ENCODE results near the gene KCTD16. TPM values are rescaled to one million over a fixed set of nuclear protein-coding genes. Genes with fewer than 3 reads are reported as not detected.

Gene KCTD16
- total and polyA plus RNA-seq, 2 donors (not counting 1 experiment from before 2014, with no cell fraction given), result not detected

- ChIA-PET CTCF (interaction anchor here (2.6 kb wide), 1 partner anchor 26 kb away, joined by 9 read pairs; no protein-coding TSS in a partner anchor), POLR2A (no interaction called here)
- Mint-ChIP-seq H3K4me3 (no peak overlapping the region), H3K27ac (no peak overlapping the region), H3K9me3 (ENCODE audit: insufficient read depth) (no peaks in the 10 kb centered on the region), H3K27me3 (no peaks in the 10 kb centered on the region), H3K4me1 (peaks cover 30% of the 10 kb centered on the region)
- Histone ChIP-seq H3K4me1 (ENCODE audit: control insufficient read depth in 2 of 2, insufficient read depth in 2 of 2, low read length in 2 of 2) (peaks cover 13 to 15% of the 10 kb centered on the region in 2 donors), H3K4me3 (ENCODE audit: control extremely low read depth in 1 of 5, extremely low read depth in 1 of 5, insufficient read depth in 1 of 5, low read depth in 2 of 5, low read length in 4 of 5) (no peak overlapping the region), H3K9me3 (ENCODE audit: control extremely low read depth in 1 of 3, control insufficient read depth in 2 of 3, insufficient read depth in 1 of 3, low read length in 2 of 3) (no peaks in the 10 kb centered on the region), H2AFZ (ENCODE audit: insufficient read depth, low read depth, low read length, poor library complexity, severe bottlenecking) (no peak overlapping the region), H3K9ac (ENCODE audit: low read length) (no peak overlapping the region), H3K4me2 (replicated peaks; ENCODE audit: low read depth, low read length, poor library complexity, severe bottlenecking) (no peak overlapping the region), H3K27ac (ENCODE audit: low read length in 2 of 2) (no peak overlapping the region), H4K20me1 (ENCODE audit: control insufficient read depth, insufficient read depth, low read length, poor library complexity, severe bottlenecking) (peaks cover 4% of the 10 kb centered on the region), H3K36me3 (replicated peaks in 1 of 2; ENCODE audit: control extremely low read depth in 1 of 2, control insufficient read depth in 1 of 2, extremely low read depth in 1 of 2, insufficient read depth in 2 of 2, low read length in 1 of 2) (peaks cover 11 to 57% of the 10 kb centered on the region in 2 experiments), H3K27me3 (replicated peaks in 1 of 4; ENCODE audit: control extremely low read depth in 1 of 4, control insufficient read depth in 3 of 4, insufficient read depth in 4 of 4, low read length in 3 of 4) (no peaks in the 10 kb centered on the region), H3K79me2 (ENCODE audit: control insufficient read depth, insufficient read depth, low read length) (peaks cover 34% of the 10 kb centered on the region)
- DNase-seq, result no peak
- TF ChIP-seq, protein P1, sequence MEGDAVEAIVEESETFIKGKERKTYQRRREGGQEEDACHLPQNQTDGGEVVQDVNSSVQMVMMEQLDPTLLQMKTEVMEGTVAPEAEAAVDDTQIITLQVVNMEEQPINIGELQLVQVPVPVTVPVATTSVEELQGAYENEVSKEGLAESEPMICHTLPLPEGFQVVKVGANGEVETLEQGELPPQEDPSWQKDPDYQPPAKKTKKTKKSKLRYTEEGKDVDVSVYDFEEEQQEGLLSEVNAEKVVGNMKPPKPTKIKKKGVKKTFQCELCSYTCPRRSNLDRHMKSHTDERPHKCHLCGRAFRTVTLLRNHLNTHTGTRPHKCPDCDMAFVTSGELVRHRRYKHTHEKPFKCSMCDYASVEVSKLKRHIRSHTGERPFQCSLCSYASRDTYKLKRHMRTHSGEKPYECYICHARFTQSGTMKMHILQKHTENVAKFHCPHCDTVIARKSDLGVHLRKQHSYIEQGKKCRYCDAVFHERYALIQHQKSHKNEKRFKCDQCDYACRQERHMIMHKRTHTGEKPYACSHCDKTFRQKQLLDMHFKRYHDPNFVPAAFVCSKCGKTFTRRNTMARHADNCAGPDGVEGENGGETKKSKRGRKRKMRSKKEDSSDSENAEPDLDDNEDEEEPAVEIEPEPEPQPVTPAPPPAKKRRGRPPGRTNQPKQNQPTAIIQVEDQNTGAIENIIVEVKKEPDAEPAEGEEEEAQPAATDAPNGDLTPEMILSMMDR (IDR thresholded peaks at IDR 0.05), result no peak
- TF ChIP-seq EZH2 (IDR thresholded peaks at IDR 0.05; ENCODE audit: borderline replicate concordance, insufficient read depth, low read depth, low read length, poor library complexity, severe bottlenecking), result no peak
- intact Hi-C loops (cut with micrococcal nuclease), result no loop called here
- ATAC-seq (ENCODE audit: low read depth), result no peak
- WGBS (ENCODE audit: insufficient coverage), result no CpG with 5 or more reads among the region's 1 CpG
These were observed 4.0 kb upstream of the KCTD16 start for GRCh38 chr5:144166696-144167095.

GRCh38 chr5:144167998-144168397 is 2.7 kb upstream of the KCTD16 start:
- CTCF ChIA-PET, result no interaction called here
- H3K9ac ChIP-seq (ENCODE audit: low read length), result no peak overlapping the region
- peak overlapping the region; percentile 77 for H3K27ac Mint-ChIP-seq

More at GRCh38 chr5:144167998-144168397, 2.7 kb upstream of the KCTD16 start:
- no peaks in the 10 kb centered on the region for H3K9me3 Mint-ChIP-seq (ENCODE audit: insufficient read depth)
- H3K4me3 ChIP-seq (ENCODE audit: control extremely low read depth in 1 of 5, extremely low read depth in 1 of 5, insufficient read depth in 1 of 5, low read depth in 2 of 5, low read length in 4 of 5), result no peak overlapping the region
- no peak overlapping the region for H3K4me3 Mint-ChIP-seq
- DNase-seq (no peak), ATAC-seq (ENCODE audit: low read depth) (no peak)
- peaks cover 4% of the 10 kb centered on the region for H4K20me1 ChIP-seq (ENCODE audit: control insufficient read depth, insufficient read depth, low read length, poor library complexity, severe bottlenecking)
- no peak overlapping the region for H3K4me2 ChIP-seq (replicated peaks; ENCODE audit: low read depth, low read length, poor library complexity, severe bottlenecking)
- POLR2A ChIA-PET, result no interaction called here
- no peak overlapping the region for H3K27ac ChIP-seq (ENCODE audit: low read length in 2 of 2)
- TF ChIP-seq, protein P1 (IDR thresholded peaks at IDR 0.05), result no peak
- TF ChIP-seq EZH2 (IDR thresholded peaks at IDR 0.05; ENCODE audit: borderline replicate concordance, insufficient read depth, low read depth, low read length, poor library complexity, severe bottlenecking), result no peak
- H3K4me1 ChIP-seq (ENCODE audit: control insufficient read depth in 2 of 2, insufficient read depth in 2 of 2, low read length in 2 of 2), result peaks cover 13 to 15% of the 10 kb centered on the region in 2 donors
- H3K4me1 Mint-ChIP-seq, result peaks cover 30% of the 10 kb centered on the region
- WGBS (ENCODE audit: insufficient coverage), result 100% methylated on average over 2 of the region's 3 CpGs
- H2AFZ ChIP-seq (ENCODE audit: insufficient read depth, low read depth, low read length, poor library complexity, severe bottlenecking), result no peak overlapping the region
- intact Hi-C loops (cut with micrococcal nuclease), result no loop called here
- H3K79me2 ChIP-seq (ENCODE audit: control insufficient read depth, insufficient read depth, low read length), result peaks cover 34% of the 10 kb centered on the region
- H3K36me3 ChIP-seq (replicated peaks in 1 of 2; ENCODE audit: control extremely low read depth in 1 of 2, control insufficient read depth in 1 of 2, extremely low read depth in 1 of 2, insufficient read depth in 2 of 2, low read length in 1 of 2), result peaks cover 11 to 44% of the 10 kb centered on the region in 2 experiments
- peaks cover 2% of the 10 kb centered on the region for H3K27me3 Mint-ChIP-seq
- no peaks in the 10 kb centered on the region for H3K9me3 ChIP-seq (ENCODE audit: control extremely low read depth in 1 of 3, control insufficient read depth in 2 of 3, insufficient read depth in 1 of 3, low read length in 2 of 3)
- no peaks in the 10 kb centered on the region for H3K27me3 ChIP-seq (replicated peaks in 1 of 4; ENCODE audit: control extremely low read depth in 1 of 4, control insufficient read depth in 3 of 4, insufficient read depth in 4 of 4, low read length in 3 of 4)
